IMR-90 (cell line): ENCODE measurements around the gene CNBD2. TPM values are rescaled to one million over a fixed set of nuclear protein-coding genes. Genes with fewer than 3 reads are reported as not detected.
A peak's percentile ranks its signal among the peaks of the same experiment; 100 is the strongest.

Experiments used
- ATAC-seq: fragments of 200-7000 bp; cut with Tn5 transposase; 2 replicates; pipeline ENCODE4 v1.9.1; 2020; ENCODE audit warnings: low read depth, mild to moderate bottlenecking, moderate library complexity
- BruUV-seq: library from RNA; stranded (reverse); fragments of 400-500 nt; replicated peaks from 2 replicates; lab custom pipeline; 2021; lab: Mats Ljungman, UMichigan
- CTCF ChIA-PET: fragments of 300-600 bp; formaldehyde crosslinking; extraction: SDS; loops from one replicate; lab custom pipeline; 2021; ENCODE audit warnings: antibody characterized with exemption; lab: Yijun Ruan, JAX
- POLR2A ChIA-PET: fragments of 300-600 bp; sonication (Branson Sonifier 250); formaldehyde crosslinking; loops from one replicate; lab custom pipeline; 2022; ENCODE audit warnings: antibody characterized with exemption; ENCODE audit not compliant: unreplicated experiment; lab: Charles Lee
- DNase-seq: peaks from one replicate; pipeline ENCODE4 v3.0.0; 2013
- H2AFZ ChIP-seq: replicated peaks from 2 replicates; pipeline ENCODE3; 2013; ENCODE audit warnings: low read length, mild to moderate bottlenecking; ENCODE audit not compliant: poor library complexity
- H2AK5ac ChIP-seq: 2 replicates; pipeline ENCODE4 v1.6.1; 2013; ENCODE audit warnings: low read depth, low read length, inconsistent platforms
- H2AK9ac ChIP-seq: replicated peaks from 2 replicates; pipeline ENCODE3; 2013; ENCODE audit warnings: mild to moderate bottlenecking, low read depth, low read length, moderate library complexity; ENCODE audit not compliant: poor library complexity
- H2BK120ac ChIP-seq: 2 replicates; pipeline ENCODE4 v1.6.1; 2013; ENCODE audit warnings: low read depth, low read length, inconsistent platforms
- H2BK15ac ChIP-seq: 3 replicates; pipeline ENCODE4 v1.6.1; 2013; ENCODE audit warnings: low read depth, low read length, inconsistent platforms
- H2BK20ac ChIP-seq: 2 replicates; pipeline ENCODE4 v1.6.1; 2013; ENCODE audit warnings: low read depth, mild to moderate bottlenecking, inconsistent platforms, low read length, moderate library complexity
- H2BK5ac ChIP-seq: 2 replicates; pipeline ENCODE4 v1.6.1; 2013; ENCODE audit warnings: mild to moderate bottlenecking, low read depth, low read length, inconsistent platforms; ENCODE audit not compliant: poor library complexity, severe bottlenecking
- H3K14ac ChIP-seq: replicated peaks from 2 replicates; pipeline ENCODE4 v1.6.1; 2013; ENCODE audit warnings: low read depth, low read length, inconsistent platforms
- H3K18ac ChIP-seq: 2 replicates; pipeline ENCODE4 v1.6.1; 2013; ENCODE audit warnings: low read depth, low read length, control low read depth
- H3K23ac ChIP-seq: 2 replicates; pipeline ENCODE4 v1.6.1; 2013; ENCODE audit warnings: low read depth, low read length, inconsistent platforms
- H3K27ac ChIP-seq: 2 replicates; pipeline ENCODE4 v1.5.1; 2013; ENCODE audit warnings: mild to moderate bottlenecking, control low read depth, low read length; ENCODE audit not compliant: insufficient read depth
- H3K27me3 ChIP-seq: 2 replicates; pipeline ENCODE4 v1.6.1; 2013; ENCODE audit warnings: low read length; ENCODE audit not compliant: control insufficient read depth, insufficient read depth
- H3K36me3 ChIP-seq: 2 replicates; pipeline ENCODE4 v1.6.1; 2013; ENCODE audit warnings: low read length, mixed read lengths; ENCODE audit not compliant: control insufficient read depth, insufficient read depth
- H3K4ac ChIP-seq: 2 replicates; pipeline ENCODE4 v1.6.1; 2013; ENCODE audit warnings: low read depth, low read length, inconsistent platforms
- H3K4me1 ChIP-seq: 2 replicates; pipeline ENCODE4 v1.6.1; 2013; ENCODE audit warnings: low read length, mixed read lengths; ENCODE audit not compliant: control insufficient read depth, insufficient read depth
- H3K4me2 ChIP-seq: 2 replicates; pipeline ENCODE4 v1.6.1; 2013; ENCODE audit warnings: low read depth, mild to moderate bottlenecking, control low read depth, low read length, moderate library complexity
- H3K4me3 ChIP-seq: 2 replicates; pipeline ENCODE4 v1.5.1; 2013; ENCODE audit warnings: low read depth, mild to moderate bottlenecking, control low read depth, low read length, moderate library complexity; ENCODE audit not compliant: insufficient read depth
- H3K56ac ChIP-seq: 2 replicates; pipeline ENCODE4 v1.6.1; 2013; ENCODE audit warnings: low read length, inconsistent platforms; ENCODE audit not compliant: insufficient read depth; ENCODE audit errors: extremely low read depth
- H3K79me1 ChIP-seq, 2 experiments: 2 replicates each; pipeline ENCODE4 v1.6.1; 2013; ENCODE audit warnings: low read length in 2 of 2, inconsistent platforms in 1 of 2, low read depth in 1 of 2
- H3K9ac ChIP-seq: 2 replicates; pipeline ENCODE4 v1.6.1; 2013; ENCODE audit warnings: low read depth, low read length, control low read depth
- H3K9me1 ChIP-seq: 2 replicates; pipeline ENCODE4 v1.6.1; 2013; ENCODE audit warnings: low read length, inconsistent platforms; ENCODE audit not compliant: insufficient read depth
- H3K9me3 ChIP-seq: 2 replicates; pipeline ENCODE4 v1.6.1; 2013; ENCODE audit warnings: low read length; ENCODE audit not compliant: control insufficient read depth, insufficient read depth
- H4K20me1 ChIP-seq: 2 replicates; pipeline ENCODE4 v1.6.1; 2013; ENCODE audit warnings: low read length, inconsistent platforms; ENCODE audit not compliant: insufficient read depth
- H4K5ac ChIP-seq: 2 replicates; pipeline ENCODE4 v1.6.1; 2013; ENCODE audit warnings: mild to moderate bottlenecking, low read depth, low read length, control low read depth
- H4K8ac ChIP-seq, 2 experiments: 2 replicates each; pipeline ENCODE4 v1.6.1; 2013; ENCODE audit warnings: low read depth in 2 of 2, low read length in 2 of 2, control low read depth in 1 of 2, inconsistent platforms in 1 of 2
- H4K91ac ChIP-seq: 2 replicates; pipeline ENCODE4 v1.6.1; 2013; ENCODE audit warnings: low read depth, low read length, inconsistent platforms; ENCODE audit not compliant: insufficient read depth
- CTCF ChIP-seq: conservative IDR thresholded peaks from 2 replicates; pipeline ENCODE4 v1.5.1; 2012; ENCODE audit warnings: mild to moderate bottlenecking, low read depth, low read length, improper control_type of control experiment
- ELK1 ChIP-seq: fragments of 150-350 bp; IDR thresholded peaks from 2 replicates; pipeline ENCODE4 v1.6.1; 2016; ENCODE audit warnings: low read depth, mild to moderate bottlenecking, low read length, moderate library complexity, borderline replicate concordance
- MAFK ChIP-seq: IDR thresholded peaks from 2 replicates; pipeline ENCODE4 v1.6.1; 2012; ENCODE audit warnings: low read depth, low read length, improper control_type of control experiment
- MAZ ChIP-seq: IDR thresholded peaks from 2 replicates; pipeline ENCODE4 v1.6.1; 2012; ENCODE audit warnings: low read depth, mild to moderate bottlenecking, low read length, improper control_type of control experiment, moderate library complexity, borderline replicate concordance
- MXI1 ChIP-seq: IDR thresholded peaks from 2 replicates; pipeline ENCODE4 v1.6.1; 2012; ENCODE audit warnings: low read depth, mild to moderate bottlenecking, low read length, moderate library complexity, borderline replicate concordance
- RAD21 ChIP-seq: IDR thresholded peaks from 2 replicates; pipeline ENCODE4 v1.6.1; 2012; ENCODE audit warnings: low read length, improper control_type of control experiment
- RFX5 ChIP-seq: IDR thresholded peaks from 2 replicates; pipeline ENCODE4 v1.8.0; 2012; ENCODE audit warnings: low read depth, mild to moderate bottlenecking, low read length, moderate library complexity
- SMC3 ChIP-seq: fragments of 150-350 bp; IDR thresholded peaks from 2 replicates; pipeline ENCODE4 v1.6.1; 2016; ENCODE audit warnings: low read depth, mild to moderate bottlenecking, antibody characterized with exemption, low read length, moderate library complexity
- WGBS, 2 experiments: methylation state at CpG; one replicate each; pipeline versions ENCODE4 v1.1.5 to v1.1.7; 2013; ENCODE audit warnings: missing lambda C conversion rate in 2 of 2; ENCODE audit not compliant: insufficient read length in 1 of 2; ENCODE audit errors: extremely low coverage in 2 of 2; 5-methylcytosine and 5-hydroxymethylcytosine counted together
- dilution Hi-C: fragments of 300-500 bp; cut with HindIII; formaldehyde crosslinking; loops from one replicate; pipeline ENCODE4 v1.14.3; 2018; ENCODE audit warnings: low sequenced_read_pairs; ENCODE audit not compliant: unreplicated experiment
- in situ Hi-C: fragments of 300-500 bp; cut with MboI; formaldehyde crosslinking; loops from 3 replicates; pipeline ENCODE4 v1.14.3; 2019; ENCODE audit warnings: low sequenced_read_pairs, inconsistent platforms, mixed read lengths
- intact Hi-C: fragments of 100-400 bp; cut with micrococcal nuclease; formaldehyde crosslinking; loops from 2 replicates; pipeline ENCODE4 v1.10.0; 2022
- polyA plus RNA-seq, 3 experiments: library from polyadenylated mRNA; depleted of rRNA; stranded (reverse); fragments of >200 nt; gene quantifications; 2 replicates each; pipeline ENCODE4 v1.2.3, GENCODE V29; 2012; ENCODE audit warnings: low replicate concordance in 1 of 3
- total RNA-seq: library from RNA; depleted of rRNA; stranded (reverse); fragments of >200 nt; gene quantifications from 2 replicates; pipeline ENCODE4 v1.2.3, GENCODE V29; 2012

The CNBD2 gene
- total and polyA plus RNA-seq, 2 of the 4 experiments (the other 2 are of a cell fraction): 0.90 to 1.7 TPM

- H3K27ac ChIP-seq: no peak overlapping the region
- WGBS, 2 experiments: 12% methylated on average over 2 of the region's 6 CpGs; no CpG with 5 or more reads in 1 of the 2 experiments
- intact Hi-C loops: loop anchor here (1.0 to 5.0 kb wide), 4 partner anchors 57 to 442 kb away; no protein-coding TSS in a partner anchor
- peak overlapping the region; percentile 6 for H2AFZ ChIP-seq
- no peak overlapping the region for H4K5ac ChIP-seq
- no peak overlapping the region for H3K4me2 ChIP-seq
- no peak overlapping the region for H4K8ac ChIP-seq
- dilution Hi-C loops: no loop called here
- peak; percentile 92 for TF ChIP-seq RAD21
- no peak for TF ChIP-seq MAFK
- TF ChIP-seq MXI1: no peak
- TF ChIP-seq ELK1: no peak
- no peak for TF ChIP-seq MAZ
- peak; percentile 97 for TF ChIP-seq SMC3
- peak; percentile 84 for TF ChIP-seq CTCF
- no peak for TF ChIP-seq RFX5
- H2BK15ac ChIP-seq: no peak overlapping the region
- no peaks in the 10 kb centered on the region for H3K4me1 ChIP-seq
- no peak overlapping the region for H3K18ac ChIP-seq
- peaks cover 3% of the 10 kb centered on the region; the same call in 1 of the 2 replicates for H3K27me3 ChIP-seq
- no peak overlapping the region for H2BK120ac ChIP-seq
- no peaks in the 10 kb centered on the region for H3K9me1 ChIP-seq
- no TSS peak for BruUV-seq
- H4K20me1 ChIP-seq: no peaks in the 10 kb centered on the region
- ChIA-PET POLR2A (no interaction called here), CTCF (interaction anchor here (0.6 to 7.4 kb wide), 5 partner anchors 9 to 153 kb away, joined by 3 to 90 read pairs (median 3); no protein-coding TSS in a partner anchor)
- no peak overlapping the region for H3K14ac ChIP-seq
- H3K79me1 ChIP-seq: no peaks in the 10 kb centered on the region
- in situ Hi-C loops: loop anchor here (5.0 to 25.0 kb wide), 2 partner anchors 142 to 442 kb away; no protein-coding TSS in a partner anchor
- ATAC-seq (peak; percentile 94), DNase-seq (peak; percentile 76)
- H3K36me3 ChIP-seq: no peaks in the 10 kb centered on the region
- no peak overlapping the region for H2BK20ac ChIP-seq
- no peak overlapping the region for H2AK9ac ChIP-seq
- no peak overlapping the region for H4K91ac ChIP-seq
- no peak overlapping the region for H3K23ac ChIP-seq
- no peak overlapping the region for H2BK5ac ChIP-seq
- H3K56ac ChIP-seq: no peak overlapping the region
- H3K4ac ChIP-seq: no peak overlapping the region
- H2AK5ac ChIP-seq: no peak overlapping the region
- no peaks in the 10 kb centered on the region for H3K9me3 ChIP-seq
- no peak overlapping the region for H3K4me3 ChIP-seq
- H3K9ac ChIP-seq: no peak overlapping the region
Measured at GRCh38 chr20:35994994-35995453, 26.6 kb downstream of the CNBD2 start.
